Peyer's patch (tissue), 4 donors: Measurements from ENCODE around the gene CNTNAP5.

Experiments
- CTCF ChIP-seq, 6 experiments: fragments of 450-650 bp in 4 of 6; fragments of 200-600 bp in 2 of 6; sonication (generic) in 1 of 6; IDR thresholded peaks; one replicate each; pipeline ENCODE4 v1.5.1; 2017 to 2019; ENCODE audit warnings: antibody characterized with exemption in 6 of 6, mild to moderate bottlenecking in 3 of 6, moderate library complexity in 1 of 6
- POLR2A ChIP-seq, 2 donors: fragments of 450-650 bp; IDR thresholded peaks; one replicate each; pipeline ENCODE4 v1.5.1; 2017; ENCODE audit warnings: antibody characterized with exemption in 2 of 2, mild to moderate bottlenecking in 2 of 2, moderate library complexity in 2 of 2

- TF ChIP-seq CTCF (IDR thresholded peaks at IDR 0.05) (no peak), POLR2A (IDR thresholded peaks at IDR 0.05) (no peak)
Observed at GRCh38 chr2:124316881-124317605, 292.0 kb downstream of the CNTNAP5 start.
